Ishikawa (cell line): ENCODE data around the gene NTSR1.
A peak's percentile ranks its signal among the peaks of the same experiment; 100 is the strongest.

Experiments
- CEBPB ChIP-seq: IDR thresholded peaks from 2 replicates; pipeline ENCODE4 v1.6.1; 2012
- CREB1 ChIP-seq: IDR thresholded peaks from 2 replicates; pipeline ENCODE4 v1.6.1; 2012; ENCODE audit warnings: low read depth
- EGR1 ChIP-seq: IDR thresholded peaks from 2 replicates; pipeline ENCODE4 v1.6.1; 2012
- EP300 ChIP-seq: IDR thresholded peaks from 2 replicates; pipeline ENCODE4 v1.6.1; 2012; ENCODE audit warnings: borderline replicate concordance
- FOXM1 ChIP-seq: IDR thresholded peaks from 2 replicates; pipeline ENCODE4 v1.6.1; 2012; ENCODE audit warnings: low read depth, borderline replicate concordance
- NFIC ChIP-seq: IDR thresholded peaks from 2 replicates; pipeline ENCODE4 v1.6.1; 2012
- RAD21 ChIP-seq: IDR thresholded peaks from 2 replicates; pipeline ENCODE4 v1.6.1; 2012; ENCODE audit warnings: low read depth
- TAF1 ChIP-seq: IDR thresholded peaks from 2 replicates; pipeline ENCODE4 v1.6.1; 2012; ENCODE audit warnings: low read depth, mild to moderate bottlenecking
- TCF12 ChIP-seq: IDR thresholded peaks from 2 replicates; pipeline ENCODE4 v1.6.1; 2012; ENCODE audit warnings: low read depth
- TEAD4 ChIP-seq: IDR thresholded peaks from 2 replicates; pipeline ENCODE4 v1.6.1; 2012
- YY1 ChIP-seq: IDR thresholded peaks from 2 replicates; pipeline ENCODE4 v1.6.1; 2012; ENCODE audit warnings: low read depth
- ZBTB7A ChIP-seq: IDR thresholded peaks from 2 replicates; pipeline ENCODE4 v1.6.1; 2012; ENCODE audit warnings: low read depth
- TF ChIP-seq, protein P1 (sequence below): IDR thresholded peaks from 2 replicates; pipeline ENCODE4 v1.6.1; 2012; ENCODE audit warnings: low read depth, mild to moderate bottlenecking
- TF ChIP-seq, protein P2 (sequence below): IDR thresholded peaks from 2 replicates; pipeline ENCODE4 v1.6.1; 2012
- TF ChIP-seq, protein P3 (sequence below): IDR thresholded peaks from 2 replicates; pipeline ENCODE4 v1.6.1; 2012

NTSR1 gene

DNA sequence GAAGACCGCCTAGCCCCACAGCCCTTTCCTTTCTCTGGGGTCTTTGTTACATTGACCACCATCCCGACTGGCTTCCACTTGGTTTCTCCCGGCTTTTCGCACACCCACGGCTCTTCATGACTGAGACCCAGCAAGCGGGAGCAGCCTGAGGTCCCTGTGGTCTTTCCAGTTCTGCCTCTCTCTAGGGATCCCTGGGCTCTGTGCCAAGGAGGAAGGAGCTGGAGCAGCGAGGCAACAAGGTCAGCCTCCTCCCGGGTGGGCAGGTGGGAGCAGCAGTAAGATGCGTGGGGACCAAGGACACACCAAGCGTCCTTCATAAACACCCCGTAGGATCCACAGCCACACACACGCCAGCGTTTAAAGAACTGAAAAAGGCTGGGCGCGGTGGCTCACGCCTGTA, 58.1 kb downstream of the NTSR1 start:
- TF ChIP-seq FOXM1 = no peak
- TF ChIP-seq, protein P1, sequence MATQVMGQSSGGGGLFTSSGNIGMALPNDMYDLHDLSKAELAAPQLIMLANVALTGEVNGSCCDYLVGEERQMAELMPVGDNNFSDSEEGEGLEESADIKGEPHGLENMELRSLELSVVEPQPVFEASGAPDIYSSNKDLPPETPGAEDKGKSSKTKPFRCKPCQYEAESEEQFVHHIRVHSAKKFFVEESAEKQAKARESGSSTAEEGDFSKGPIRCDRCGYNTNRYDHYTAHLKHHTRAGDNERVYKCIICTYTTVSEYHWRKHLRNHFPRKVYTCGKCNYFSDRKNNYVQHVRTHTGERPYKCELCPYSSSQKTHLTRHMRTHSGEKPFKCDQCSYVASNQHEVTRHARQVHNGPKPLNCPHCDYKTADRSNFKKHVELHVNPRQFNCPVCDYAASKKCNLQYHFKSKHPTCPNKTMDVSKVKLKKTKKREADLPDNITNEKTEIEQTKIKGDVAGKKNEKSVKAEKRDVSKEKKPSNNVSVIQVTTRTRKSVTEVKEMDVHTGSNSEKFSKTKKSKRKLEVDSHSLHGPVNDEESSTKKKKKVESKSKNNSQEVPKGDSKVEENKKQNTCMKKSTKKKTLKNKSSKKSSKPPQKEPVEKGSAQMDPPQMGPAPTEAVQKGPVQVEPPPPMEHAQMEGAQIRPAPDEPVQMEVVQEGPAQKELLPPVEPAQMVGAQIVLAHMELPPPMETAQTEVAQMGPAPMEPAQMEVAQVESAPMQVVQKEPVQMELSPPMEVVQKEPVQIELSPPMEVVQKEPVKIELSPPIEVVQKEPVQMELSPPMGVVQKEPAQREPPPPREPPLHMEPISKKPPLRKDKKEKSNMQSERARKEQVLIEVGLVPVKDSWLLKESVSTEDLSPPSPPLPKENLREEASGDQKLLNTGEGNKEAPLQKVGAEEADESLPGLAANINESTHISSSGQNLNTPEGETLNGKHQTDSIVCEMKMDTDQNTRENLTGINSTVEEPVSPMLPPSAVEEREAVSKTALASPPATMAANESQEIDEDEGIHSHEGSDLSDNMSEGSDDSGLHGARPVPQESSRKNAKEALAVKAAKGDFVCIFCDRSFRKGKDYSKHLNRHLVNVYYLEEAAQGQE = no peak
- TF ChIP-seq TCF12 = no peak
- TF ChIP-seq EP300 = no peak
- TF ChIP-seq CREB1 = no peak
- peak; percentile 30; the same call in 1 of the 2 replicates for TF ChIP-seq EGR1
- no peak for TF ChIP-seq RAD21
- TF ChIP-seq CEBPB = no peak
- TF ChIP-seq, protein P2, sequence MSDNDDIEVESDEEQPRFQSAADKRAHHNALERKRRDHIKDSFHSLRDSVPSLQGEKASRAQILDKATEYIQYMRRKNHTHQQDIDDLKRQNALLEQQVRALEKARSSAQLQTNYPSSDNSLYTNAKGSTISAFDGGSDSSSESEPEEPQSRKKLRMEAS = peak; percentile 21; the same call in 1 of the 2 replicates
- TF ChIP-seq TAF1 = no peak
- peak; percentile 91 for TF ChIP-seq NFIC
- TF ChIP-seq TEAD4 = no peak
- no peak; the same call in 1 of the 2 replicates for TF ChIP-seq ZBTB7A
- TF ChIP-seq, protein P3, sequence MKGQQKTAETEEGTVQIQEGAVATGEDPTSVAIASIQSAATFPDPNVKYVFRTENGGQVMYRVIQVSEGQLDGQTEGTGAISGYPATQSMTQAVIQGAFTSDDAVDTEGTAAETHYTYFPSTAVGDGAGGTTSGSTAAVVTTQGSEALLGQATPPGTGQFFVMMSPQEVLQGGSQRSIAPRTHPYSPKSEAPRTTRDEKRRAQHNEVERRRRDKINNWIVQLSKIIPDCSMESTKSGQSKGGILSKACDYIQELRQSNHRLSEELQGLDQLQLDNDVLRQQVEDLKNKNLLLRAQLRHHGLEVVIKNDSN = no peak
- TF ChIP-seq YY1 = no peak

DNA sequence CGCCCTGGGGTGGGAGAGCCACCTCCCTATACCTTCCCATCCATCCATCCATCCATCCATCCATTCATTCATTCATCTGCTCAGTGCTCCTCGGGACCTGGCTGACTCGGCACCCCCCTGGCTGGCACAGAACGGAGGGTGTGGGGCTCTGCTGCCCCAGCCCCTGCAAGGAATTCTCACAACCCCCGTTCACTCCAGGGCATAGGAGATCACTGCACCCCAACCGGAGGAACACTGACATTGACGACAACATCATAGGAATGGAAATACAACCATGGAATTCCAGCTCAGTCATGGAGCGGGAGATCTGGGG, 59.6 kb downstream of the NTSR1 start:
- TF ChIP-seq NFIC (no peak), TCF12 (no peak), CREB1 (no peak), YY1 (no peak), CEBPB (no peak), TAF1 (no peak), RAD21 (no peak), ZBTB7A (no peak), EGR1 (no peak), TEAD4 (no peak)
- TF ChIP-seq, protein P2 = no peak
- TF ChIP-seq, protein P1 = no peak
- TF ChIP-seq, protein P3 = no peak

DNA sequence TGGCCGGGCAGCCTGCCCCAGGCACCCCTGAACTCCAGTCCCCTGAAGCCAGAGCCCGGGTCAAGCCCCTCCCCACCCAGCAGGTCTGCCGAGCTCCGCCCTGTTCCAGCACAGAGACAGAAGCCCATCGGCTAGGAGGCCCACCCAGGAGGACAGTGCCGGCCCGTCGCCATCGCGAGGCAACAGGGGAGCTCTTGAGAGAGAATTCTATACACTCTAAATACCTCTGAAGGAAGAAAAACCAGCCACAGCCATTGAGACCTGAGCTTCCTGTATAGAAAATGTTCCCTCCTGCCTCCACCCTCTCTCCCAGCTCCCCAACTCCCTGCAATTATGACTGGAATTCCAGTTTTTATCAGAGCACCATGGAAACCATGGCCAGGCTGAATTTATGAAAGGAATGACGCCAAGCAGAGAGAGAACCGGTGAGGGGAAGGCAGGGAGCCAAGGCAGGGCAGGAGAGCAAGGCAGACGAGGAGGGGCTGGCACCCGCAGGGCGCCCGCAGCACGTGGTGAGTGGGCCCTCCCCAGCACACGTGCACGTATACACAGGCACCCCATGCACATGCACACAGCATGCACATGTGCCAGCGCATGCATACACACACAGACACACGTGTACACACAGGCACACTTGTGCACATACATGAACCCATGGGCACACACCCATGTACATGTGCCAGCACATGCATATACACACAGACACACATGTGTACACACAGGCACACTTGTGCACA, 60.1 kb downstream of the NTSR1 start:
- TF ChIP-seq TCF12 (peak; percentile 25; the same call in 1 of the 2 replicates), RAD21 (no peak), NFIC (peak; percentile 74; the same call in 1 of the 2 replicates), CREB1 (no peak), YY1 (no peak), TEAD4 (peak; percentile 75), EGR1 (no peak), EP300 (0 out of 2 replicates have a peak, but pooled peaks have one; percentile 15), ZBTB7A (0 out of 2 replicates have a peak, but pooled peaks have one; percentile 43)
- TF ChIP-seq, protein P3 = peak; percentile 84
- TF ChIP-seq, protein P2 = peak; percentile 95

DNA sequence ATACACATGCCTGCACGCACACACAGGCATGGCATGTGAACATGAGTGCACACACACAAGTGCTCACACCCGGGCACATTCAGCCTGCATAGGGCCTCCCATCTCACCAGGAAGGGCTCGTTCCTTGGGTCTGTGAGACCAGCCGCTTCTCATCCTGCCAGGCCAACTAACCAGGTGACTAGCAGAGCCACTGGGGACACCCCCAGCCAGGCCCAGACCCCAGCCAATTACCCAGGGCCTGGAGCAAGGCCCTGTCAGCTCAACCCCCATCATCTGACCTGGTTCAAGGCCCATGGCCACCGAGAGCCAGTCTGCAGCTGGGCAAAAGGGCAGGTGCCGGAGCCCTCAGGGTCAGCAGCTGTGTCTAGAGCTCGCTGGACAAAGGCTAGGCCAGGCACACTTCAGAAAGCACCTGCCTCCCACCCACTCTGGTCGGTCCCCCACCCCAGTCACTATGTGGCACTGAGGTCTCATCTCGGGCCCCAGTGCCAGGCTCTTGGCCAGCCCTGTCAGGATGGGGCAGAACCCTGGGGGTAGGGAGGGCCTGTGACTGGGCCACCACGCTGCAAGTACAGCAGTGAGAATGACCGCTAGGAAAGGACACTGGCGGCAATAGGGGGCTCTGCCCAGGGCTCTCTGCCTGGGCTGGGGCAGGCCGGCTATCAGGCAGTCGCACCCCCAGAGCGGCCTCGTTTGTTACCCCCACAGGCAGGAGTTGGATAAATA, 60.9 kb downstream of the NTSR1 start:
- no peak for TF ChIP-seq ZBTB7A
- no peak for TF ChIP-seq EP300
- TF ChIP-seq, protein P1 = no peak
- TF ChIP-seq RAD21 = no peak
- no peak for TF ChIP-seq EGR1
- no peak for TF ChIP-seq TAF1
- TF ChIP-seq, protein P2 = no peak
- no peak for TF ChIP-seq TCF12
- no peak for TF ChIP-seq FOXM1
- TF ChIP-seq CREB1 = no peak
- TF ChIP-seq NFIC = no peak
- no peak for TF ChIP-seq YY1
